ENCODE measurements around the gene ZNF648.
"Not testable (repeated sequence)": the region's sequence is repeated elsewhere in the genome, so short reads cannot be mapped to it uniquely, and the experiment has no call there.

Gene ZNF648

GRCh38 chr1:182061594-182061993, at the start of gene ZNF648:
Gene ZNF648 (minus strand): TSS chr1:182061712. CDS start chr1:182058010, 3,702 bp downstream.
- no peak for DNase-seq

DNA sequence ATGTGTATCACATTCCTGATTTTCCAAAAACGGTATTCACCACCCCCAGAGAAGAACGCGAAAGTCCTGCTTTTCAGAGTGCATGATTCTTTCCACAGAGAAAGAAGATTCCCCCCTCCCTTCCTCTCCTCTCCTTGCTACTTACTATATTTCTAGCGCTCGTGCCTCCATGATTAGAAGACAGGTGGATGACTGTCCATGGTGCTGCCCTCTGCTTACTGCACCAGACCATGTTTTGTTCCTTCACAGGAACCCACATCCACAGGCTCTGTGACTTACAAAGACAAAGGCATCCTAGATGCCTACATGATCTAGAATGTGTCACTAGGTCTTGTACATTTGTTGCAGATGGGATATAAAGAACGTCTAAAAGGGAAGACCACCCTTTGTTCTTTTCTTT, 49.1 kb upstream of the ZNF648 start:
- no peak for DNase-seq

- no peak for DNase-seq
Measured at GRCh38 chr1:182109771-182110170, 48.3 kb upstream of the ZNF648 start.

DNA sequence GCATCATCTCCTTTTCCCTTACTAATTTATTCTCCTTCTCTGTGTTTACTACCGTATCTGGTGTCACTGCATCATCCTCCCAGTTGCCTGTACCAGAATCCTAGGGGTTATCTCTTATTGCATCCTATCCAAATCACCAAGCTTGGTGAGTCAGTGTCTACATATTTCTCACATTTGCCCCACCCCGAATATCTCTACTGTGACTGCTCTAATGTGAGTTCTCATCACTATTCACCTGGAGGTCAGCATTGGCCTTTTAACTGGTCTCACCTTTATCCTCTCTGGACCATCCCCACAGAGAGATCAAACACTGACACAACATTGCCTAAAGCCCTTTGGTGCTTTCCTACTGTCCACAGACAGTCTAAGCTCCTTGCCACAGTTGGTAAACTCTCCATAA, 45.7 kb upstream of the ZNF648 start:
- no peak for DNase-seq

DNA sequence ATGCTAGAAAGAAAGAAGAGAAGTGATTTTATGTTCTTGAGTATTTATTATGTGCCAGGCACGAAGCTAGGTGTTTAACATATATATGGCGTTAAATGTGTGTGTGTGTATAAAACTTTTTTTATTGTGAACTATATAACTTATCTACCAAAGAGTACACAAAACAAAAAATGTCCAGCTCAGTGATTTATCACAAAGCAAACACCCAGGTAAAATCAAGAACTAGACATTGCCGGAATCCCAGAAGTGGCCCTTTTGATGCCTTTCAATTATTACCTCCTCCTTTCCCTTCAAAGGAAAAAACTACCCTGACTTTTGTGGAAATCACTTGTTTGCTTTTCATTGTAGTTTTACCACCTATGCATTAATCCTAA, 40.5 kb upstream of the ZNF648 start:
- no peak for DNase-seq

GRCh38 chr1:182101415-182102042, 40.0 kb upstream of the ZNF648 start:
- no peak for DNase-seq

GRCh38 chr1:182098301-182098700, 36.8 kb upstream of the ZNF648 start:
- no peak for DNase-seq

DNA sequence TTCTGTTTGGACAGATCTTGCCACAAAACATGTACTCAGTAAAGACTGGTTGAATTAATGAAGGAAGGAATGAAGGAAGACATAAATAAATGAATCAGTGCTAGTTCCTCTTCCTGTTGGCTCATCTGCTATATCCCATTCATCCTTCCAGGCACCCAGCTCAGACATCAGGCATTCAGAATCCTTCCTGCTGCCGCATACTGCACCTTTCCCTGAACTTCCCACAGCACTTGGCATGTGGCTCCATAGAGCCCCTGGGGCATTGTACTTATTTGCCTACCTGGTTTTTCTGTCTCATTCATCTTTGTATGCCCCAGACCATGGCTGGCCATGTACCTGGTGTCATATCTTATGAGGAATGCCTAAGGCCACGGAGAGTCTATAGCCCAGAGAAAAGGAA, 34.4 kb upstream of the ZNF648 start:
- no peak for DNase-seq

DNA sequence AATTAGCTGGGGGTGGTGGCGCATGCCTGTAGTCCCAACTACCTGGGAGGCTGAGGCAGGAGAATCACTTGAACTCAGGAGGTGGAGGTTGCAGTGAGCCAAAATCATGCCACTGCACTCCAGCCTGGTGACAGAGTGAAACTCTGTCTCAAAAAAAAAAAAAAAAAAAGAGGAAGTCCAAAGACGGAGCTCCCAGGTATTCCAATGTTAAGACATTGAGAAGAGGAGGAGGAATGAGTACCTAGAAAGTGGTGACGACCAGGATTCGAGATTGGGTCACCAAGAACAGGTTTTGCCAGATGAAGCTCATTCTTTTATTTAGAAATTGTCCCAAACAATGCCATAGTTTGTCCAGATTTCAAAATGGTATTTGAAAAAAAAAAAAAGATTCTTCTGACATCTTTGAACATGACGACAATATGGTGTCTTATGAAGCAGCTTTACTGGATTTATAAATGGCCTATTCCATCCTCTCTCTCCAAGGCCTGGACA, 33.0 kb upstream of the ZNF648 start:
- not testable (repeated sequence) for DNase-seq

DNA sequence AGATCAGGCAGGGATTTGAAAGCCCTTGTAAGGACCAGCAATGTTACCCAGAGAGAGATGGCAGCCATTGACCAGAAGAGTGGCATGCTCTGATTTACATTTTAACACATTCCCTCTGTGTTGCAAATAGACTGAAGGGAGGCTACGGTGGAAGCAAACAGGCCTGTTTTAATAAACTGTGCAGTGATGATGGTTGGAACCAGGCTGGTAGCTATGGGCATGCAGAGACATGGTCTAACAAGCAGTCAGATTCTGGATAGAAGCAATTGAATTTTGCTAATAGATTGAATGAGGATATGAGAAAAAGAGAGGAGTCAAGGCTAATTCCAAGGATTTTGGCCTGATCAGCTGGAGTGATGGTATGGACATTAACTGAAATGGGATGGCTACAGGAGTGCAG, 32.3 kb upstream of the ZNF648 start:
- no peak for DNase-seq

DNA sequence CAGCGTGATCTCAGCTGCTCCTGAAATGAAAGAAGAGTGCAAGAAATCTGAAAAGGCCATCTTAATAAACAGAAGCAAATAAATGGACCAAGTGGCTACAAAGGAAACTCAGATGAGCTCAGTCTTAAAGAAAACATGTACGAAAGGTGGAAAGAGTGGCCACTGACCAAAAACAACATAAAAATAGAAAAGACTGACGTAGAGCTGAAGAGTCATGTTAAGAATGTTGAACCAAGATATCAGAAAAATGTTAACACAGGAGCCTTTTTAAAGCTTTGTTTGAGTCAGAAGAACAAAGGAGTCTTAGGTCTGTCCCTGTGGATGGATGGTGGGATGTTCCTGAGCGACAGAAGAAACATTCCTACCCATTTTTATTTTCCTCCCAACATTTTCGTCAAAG, 30.8 kb upstream of the ZNF648 start:
- DNase-seq = no peak

GRCh38 chr1:182091083-182091482, 29.6 kb upstream of the ZNF648 start:
- no peak for DNase-seq

DNA sequence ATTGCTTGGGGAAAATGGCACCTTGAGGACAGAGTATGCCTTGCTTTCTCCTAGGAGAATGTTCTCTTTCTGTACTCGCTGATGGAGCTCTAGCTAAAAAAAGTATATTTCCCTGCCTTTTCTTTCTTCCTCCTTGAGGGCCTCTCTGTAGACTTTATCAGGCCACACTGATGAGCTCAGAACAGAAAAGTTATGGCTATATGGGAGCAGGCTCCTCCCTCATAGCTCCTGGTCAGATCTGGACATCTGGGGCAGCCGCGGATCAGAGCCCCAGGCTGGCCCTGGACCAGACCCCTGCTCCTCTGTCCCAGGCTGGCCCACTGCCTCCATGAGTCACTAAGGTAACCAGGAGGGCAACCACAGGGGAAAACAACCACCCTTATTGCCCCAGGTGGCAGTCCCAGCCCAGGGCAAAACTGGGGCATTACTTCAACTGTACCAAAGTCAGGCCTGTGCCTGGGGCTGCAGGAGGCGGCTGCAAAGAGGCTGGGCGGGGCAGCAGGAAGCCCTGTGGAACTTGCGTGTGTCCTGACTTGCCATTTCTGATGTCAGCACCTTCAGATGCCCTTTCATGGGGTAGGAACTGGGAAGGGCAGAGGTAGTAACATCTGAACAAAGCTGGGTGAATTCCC, 26.3 kb upstream of the ZNF648 start:
- DNase-seq = peak; percentile 19

- peak; percentile 79 for DNase-seq
Measured at GRCh38 chr1:182087304-182087703, 25.8 kb upstream of the ZNF648 start.

DNA sequence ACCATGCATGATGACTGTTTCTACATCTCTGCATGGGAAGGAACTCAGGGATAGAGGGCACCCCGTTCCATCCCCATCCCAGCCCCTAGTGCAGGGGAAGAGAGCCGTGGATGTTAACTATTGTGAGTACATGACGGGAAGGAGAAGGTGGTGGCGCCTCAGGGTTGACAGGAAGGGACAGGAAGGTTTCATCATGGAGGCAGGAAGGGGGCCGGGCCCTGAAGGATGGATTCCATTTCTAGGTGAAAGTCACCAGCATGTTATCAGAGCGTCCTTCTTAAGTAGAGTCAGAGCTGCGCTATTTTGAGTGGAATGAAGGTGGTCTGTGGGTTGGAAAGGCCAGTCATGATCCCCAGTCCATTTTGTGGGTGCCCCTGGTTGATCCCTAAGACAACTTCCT, 25.1 kb upstream of the ZNF648 start:
- DNase-seq = no peak

DNA sequence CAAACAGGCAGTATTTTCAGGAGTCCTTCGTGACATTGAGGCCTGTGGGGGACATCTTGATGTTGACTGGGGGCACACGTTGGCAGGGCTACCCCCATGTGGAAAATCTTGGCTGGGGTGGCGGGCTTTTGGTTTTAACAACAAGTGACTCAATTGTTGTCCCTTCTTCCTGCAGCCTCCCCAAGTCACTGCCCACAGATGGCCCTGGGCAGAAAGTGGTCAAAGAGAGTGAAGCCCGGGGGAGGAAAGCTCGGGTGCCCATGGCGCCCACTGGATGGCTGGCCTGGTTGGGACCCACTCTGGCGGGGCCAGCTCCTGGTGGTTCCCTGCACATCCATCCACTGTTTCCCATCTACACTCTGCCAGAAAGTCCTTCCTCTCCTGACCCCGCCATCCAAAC, 24.6 kb upstream of the ZNF648 start:
- DNase-seq = no peak

GRCh38 chr1:182085726-182086125, 24.2 kb upstream of the ZNF648 start:
- no peak for DNase-seq

DNA sequence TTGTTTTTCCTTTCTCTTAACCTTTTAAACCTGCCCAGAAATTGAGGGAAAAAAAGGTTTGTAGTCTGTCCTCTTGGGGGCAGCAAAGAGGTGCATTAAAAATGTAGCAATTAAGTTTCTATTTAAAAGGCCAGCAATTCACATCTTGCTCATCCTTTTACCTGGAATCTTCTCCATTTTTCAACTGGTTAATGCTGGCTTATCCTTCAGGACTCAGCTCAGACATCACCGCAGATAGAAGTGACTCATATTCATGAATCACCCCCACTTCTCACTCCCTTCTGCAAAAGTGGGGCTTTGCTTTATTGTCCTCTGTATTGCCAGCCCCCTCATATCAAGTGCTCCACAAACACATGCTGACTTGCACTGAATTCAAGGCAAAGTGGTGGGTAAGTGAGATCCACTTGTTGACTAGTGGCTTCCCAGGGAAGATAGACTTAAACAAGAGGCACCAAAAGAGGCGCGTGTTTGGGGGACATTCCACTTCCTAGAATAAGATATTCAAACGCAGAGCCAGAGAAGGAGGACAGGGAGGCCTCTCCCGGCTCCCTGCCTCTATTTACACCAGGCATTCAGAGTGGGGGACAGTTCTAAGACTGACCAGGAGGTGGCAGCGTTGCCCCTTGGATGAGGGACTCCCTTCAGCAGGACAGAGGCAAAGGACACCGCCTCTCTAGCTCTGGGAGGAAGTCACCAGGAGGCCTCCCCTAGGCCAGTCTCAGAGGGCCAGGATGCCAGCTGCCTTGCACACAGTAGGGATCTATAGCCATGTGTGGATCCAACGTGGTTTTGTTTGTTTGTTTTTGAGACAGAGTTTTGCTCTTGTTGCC, 23.2 kb upstream of the ZNF648 start:
- DNase-seq = peak; percentile 94

DNA sequence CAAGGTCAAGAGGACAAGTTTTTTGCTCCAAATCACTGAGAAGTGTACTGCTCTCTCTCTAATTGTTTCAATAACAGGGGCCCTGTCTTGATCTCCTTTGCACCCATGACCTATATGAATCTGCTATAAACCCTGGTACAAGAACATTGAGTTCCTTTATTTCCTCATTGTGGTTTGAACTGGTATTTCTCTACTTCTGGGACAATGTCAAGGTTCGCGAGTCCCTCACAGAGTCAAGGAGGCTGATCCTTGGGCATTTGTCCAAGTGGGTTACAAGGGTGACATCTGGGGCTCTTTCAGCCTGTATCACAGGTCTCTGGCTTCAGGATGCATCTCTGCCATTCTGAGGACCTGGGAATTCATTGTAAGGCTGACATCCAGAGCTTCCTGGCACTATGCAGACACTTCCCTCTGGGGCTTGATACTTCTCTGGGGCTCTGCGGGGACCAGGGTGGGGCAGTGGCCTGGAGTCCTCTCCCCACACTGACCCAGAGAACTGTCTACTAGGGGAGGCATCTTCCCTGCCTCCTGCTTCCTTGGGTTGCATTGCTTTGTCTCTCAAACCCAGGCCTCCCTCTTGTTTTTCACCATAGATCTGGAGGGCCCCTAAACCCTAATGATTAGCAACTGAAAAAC, 22.5 kb upstream of the ZNF648 start:
- peak; percentile 37 for DNase-seq

DNA sequence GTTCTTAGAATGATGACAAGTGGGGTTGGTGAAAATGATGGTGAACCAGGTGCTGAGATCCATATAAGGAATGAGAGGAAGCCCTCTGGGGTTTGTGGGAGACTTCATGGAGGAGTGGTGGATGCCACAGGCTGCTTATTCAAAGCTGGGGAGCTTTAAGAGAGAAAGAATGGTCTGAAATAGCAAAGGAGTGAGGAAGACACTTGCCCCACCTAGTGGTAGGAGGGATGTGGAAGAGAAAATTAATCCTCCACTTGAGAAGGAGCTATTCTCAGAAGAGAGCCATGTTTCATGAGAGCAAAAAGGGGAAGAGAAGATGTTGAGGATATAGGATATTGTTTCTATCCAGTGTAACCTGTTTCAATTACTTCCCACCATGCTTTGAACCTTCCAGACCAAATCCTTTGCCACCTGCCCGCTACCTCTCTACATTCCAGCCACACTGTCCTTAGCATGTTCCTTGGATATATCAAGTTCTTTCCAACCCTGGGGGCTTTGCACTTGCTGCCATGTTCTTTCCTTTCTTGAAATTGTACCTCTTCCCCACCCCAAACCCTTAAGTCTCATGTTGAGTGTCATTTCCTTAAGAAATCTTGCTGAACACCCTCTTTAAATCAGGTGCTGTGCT, 19.6 kb upstream of the ZNF648 start:
- peak; percentile 83 for DNase-seq

GRCh38 chr1:182080040-182080439, 18.5 kb upstream of the ZNF648 start:
- DNase-seq = no peak

- no peak for DNase-seq
Measured at GRCh38 chr1:182071924-182072323, 10.4 kb upstream of the ZNF648 start.

GRCh38 chr1:182069028-182069466, 7.5 kb upstream of the ZNF648 start:
- peak; percentile 72 for DNase-seq
